AG04449 (cell line): Measurements from ENCODE around the gene AFDN.

Experiments used
- CTCF ChIA-PET: fragments of 350-600 bp; formaldehyde crosslinking; extraction: SDS; loops from one replicate; lab custom pipeline; 2021; ENCODE audit warnings: antibody characterized with exemption; lab: Yijun Ruan, JAX
- POLR2A ChIA-PET: fragments of 400-600, 350-600 bp; formaldehyde crosslinking; extraction: SDS; loops from one replicate; lab custom pipeline; 2020; ENCODE audit warnings: antibody characterized with exemption, inconsistent platforms; lab: Yijun Ruan, JAX
- DNase-seq: peaks from one replicate; pipeline ENCODE4 v3.0.0-alpha.2; 2010; ENCODE audit warnings: low read depth, low spot score
- H3K4me3 ChIP-seq: 2 replicates; pipeline ENCODE4 v1.5.1; 2011; ENCODE audit warnings: low read depth, mild to moderate bottlenecking, control low read depth, low read length
- TF ChIP-seq, protein P1 (sequence below): IDR thresholded peaks from one replicate; pipeline ENCODE4 v1.5.1; 2011; ENCODE audit warnings: mild to moderate bottlenecking, moderate library complexity, low read length, control low read depth, inconsistent platforms; ENCODE audit not compliant: insufficient read depth; ENCODE audit errors: missing control alignments

AFDN gene

DNA sequence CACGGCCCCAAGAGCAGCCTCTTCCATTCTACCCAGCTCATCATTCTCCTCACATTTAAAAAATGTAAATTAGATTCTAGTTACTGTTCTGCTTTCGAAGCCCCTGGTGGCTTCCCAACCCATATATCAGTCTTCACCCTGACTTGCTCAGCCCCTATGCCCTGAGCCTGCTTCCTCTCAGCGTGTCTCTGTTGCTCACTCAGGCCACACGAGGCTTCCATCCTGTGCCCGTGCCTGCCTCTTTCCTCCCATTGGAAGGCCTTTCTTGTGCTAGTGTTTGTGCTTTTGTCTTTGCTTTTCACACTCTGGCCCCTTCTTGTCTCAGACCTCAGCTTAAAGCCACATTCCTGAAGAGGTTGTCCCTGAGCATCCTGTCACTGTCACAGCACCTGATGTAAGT is 78.1 kb downstream of the AFDN start:
- DNase-seq = no peak
- ChIA-PET CTCF (interaction anchor here (1.1 to 1.8 kb wide), 2 partner anchors 10 to 223 kb away, joined by 3 read pairs; no protein-coding TSS in a partner anchor), POLR2A (no interaction called here)
- no peak overlapping the region for H3K4me3 ChIP-seq
- TF ChIP-seq, protein P1, sequence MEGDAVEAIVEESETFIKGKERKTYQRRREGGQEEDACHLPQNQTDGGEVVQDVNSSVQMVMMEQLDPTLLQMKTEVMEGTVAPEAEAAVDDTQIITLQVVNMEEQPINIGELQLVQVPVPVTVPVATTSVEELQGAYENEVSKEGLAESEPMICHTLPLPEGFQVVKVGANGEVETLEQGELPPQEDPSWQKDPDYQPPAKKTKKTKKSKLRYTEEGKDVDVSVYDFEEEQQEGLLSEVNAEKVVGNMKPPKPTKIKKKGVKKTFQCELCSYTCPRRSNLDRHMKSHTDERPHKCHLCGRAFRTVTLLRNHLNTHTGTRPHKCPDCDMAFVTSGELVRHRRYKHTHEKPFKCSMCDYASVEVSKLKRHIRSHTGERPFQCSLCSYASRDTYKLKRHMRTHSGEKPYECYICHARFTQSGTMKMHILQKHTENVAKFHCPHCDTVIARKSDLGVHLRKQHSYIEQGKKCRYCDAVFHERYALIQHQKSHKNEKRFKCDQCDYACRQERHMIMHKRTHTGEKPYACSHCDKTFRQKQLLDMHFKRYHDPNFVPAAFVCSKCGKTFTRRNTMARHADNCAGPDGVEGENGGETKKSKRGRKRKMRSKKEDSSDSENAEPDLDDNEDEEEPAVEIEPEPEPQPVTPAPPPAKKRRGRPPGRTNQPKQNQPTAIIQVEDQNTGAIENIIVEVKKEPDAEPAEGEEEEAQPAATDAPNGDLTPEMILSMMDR = no peak

DNA sequence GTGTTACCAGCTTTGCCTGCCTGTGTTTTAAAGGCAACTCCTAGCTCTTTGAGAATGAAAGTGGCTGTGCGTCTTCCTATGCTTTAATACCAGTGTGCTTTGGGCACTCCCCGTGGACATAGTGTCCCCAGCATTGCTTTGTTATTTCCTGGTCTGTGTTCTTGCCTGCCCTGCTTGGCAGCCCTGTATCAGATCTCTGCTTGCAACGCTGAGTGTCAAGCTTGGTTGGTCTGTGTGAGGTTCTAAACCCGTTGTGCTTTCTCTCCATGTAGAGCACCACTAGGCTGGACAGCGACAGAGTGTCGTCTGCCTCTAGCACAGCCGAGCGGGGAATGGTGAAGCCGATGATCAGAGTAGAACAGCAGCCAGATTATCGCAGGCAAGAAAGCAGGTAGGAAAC is 80.2 kb downstream of the AFDN start:
- DNase-seq = no peak
- H3K4me3 ChIP-seq = no peak overlapping the region
- CTCF ChIA-PET = interaction anchor here (2.5 kb wide), 1 partner anchor 226 kb away, joined by 9 read pairs; no protein-coding TSS in a partner anchor
- TF ChIP-seq, protein P1 = no peak
- POLR2A ChIA-PET = no interaction called here

DNA sequence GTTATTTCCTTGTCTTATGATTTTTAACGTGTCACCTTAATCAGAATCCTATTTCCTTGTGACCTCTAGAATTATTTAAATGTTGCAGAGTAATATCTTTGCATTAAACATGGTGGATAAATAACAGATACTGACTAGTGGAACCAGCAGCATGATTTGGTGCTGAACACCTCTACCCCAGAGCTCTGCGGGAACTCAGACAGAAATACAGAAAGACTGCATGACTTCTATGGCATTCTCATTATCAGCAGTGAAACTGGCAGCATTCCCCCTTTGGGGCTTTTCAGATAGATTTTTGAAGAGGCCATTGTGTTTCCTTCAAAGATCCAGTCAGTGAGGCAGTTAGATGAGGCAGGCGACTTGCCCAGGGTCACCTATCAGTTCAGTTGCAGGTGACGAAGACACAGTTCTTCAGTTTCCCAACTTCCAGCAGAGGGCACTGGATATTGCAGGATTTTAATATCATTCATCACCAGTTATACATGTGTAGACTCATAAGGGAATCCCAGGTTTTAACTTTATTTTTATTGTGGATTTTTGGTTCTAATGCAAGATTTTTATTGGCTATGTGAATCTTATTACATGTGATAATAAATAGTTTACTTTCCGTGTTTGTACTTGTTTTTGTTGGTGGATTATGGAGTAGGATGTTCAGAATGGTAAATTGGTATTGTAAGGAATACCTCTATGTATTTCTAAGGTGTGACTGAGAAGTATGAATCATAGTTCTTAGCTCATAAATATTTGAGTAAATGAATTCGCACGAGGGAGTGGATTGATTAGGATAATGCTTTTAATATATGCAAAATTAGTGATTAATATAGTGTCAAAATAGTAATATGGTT is 81.3 kb downstream of the AFDN start:
- ChIA-PET CTCF (interaction anchor here (0.5 to 2.5 kb wide), 5 partner anchors 8 to 225 kb away, joined by 3 to 9 read pairs (median 4); no protein-coding TSS in a partner anchor), POLR2A (no interaction called here)
- no peak overlapping the region for H3K4me3 ChIP-seq
- no peak for DNase-seq
- TF ChIP-seq, protein P1 = peak; percentile 45

DNA sequence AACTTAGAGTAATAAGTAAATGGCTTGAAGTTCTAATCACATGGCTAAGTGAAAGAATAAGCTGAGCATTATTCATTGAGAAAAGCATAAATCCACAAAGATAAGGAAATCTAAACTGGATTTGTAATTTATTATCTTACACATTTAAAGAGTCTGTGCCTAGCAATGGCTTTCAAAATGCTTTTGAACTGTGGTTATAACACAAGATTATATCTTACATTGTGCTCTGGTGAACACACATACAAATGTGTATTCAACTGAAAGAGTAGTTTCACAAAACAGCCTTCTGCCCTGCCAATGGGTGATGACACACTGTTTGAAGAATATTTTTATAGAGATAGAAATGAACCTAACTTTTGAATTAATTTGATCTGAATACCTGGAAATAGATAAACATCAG is 83.3 kb downstream of the AFDN start:
- no peak for DNase-seq
- POLR2A ChIA-PET = no interaction called here
- TF ChIP-seq, protein P1 = no peak
- H3K4me3 ChIP-seq = no peak overlapping the region
- CTCF ChIA-PET = interaction anchor here (1.6 kb wide), 1 partner anchor 10 kb away, joined by 7 read pairs; no protein-coding TSS in a partner anchor

DNA sequence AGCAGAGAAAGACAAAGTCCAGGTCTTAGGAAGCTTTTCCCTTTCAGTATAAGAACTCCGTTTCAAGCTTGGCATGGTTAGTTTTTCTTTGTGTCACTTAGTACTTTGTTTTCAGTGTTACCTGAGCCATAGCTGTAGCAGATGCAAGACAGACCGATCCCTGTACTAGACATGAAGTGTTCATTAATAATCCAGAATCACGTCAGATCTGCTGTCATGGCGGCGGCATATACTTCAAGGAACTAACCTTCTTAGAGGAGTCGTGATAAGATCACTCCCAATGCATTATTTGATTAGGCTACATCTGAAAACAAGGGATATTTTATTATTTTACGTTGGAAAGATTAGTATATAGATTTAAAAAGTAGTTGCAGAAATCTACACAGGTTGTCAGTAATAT is 83.9 kb downstream of the AFDN start:
- ChIA-PET POLR2A (no interaction called here), CTCF (interaction anchor here (0.7 to 1.6 kb wide), 5 partner anchors 11 to 221 kb away, joined by 3 to 7 read pairs (median 3); no protein-coding TSS in a partner anchor)
- no peak for DNase-seq
- TF ChIP-seq, protein P1 = no peak
- H3K4me3 ChIP-seq = no peak overlapping the region

DNA sequence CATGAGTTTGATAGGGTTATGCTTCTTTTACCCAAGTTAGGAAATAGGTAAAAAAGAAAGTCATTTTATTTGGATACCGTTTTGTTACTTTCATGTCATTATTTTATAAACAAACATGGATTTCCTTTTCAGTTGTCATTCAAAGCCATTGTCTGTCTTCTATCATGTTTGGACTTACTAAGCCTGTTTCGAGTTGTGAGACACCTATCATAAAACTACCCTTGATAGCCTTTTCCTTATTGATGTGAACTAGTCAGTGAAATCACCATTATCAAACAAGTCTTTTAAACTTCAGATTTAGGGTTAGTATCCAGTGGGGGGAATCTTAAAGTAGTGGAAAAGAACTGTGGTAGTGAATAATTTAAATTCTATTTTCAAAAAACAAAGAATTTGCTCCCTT is 85.8 kb downstream of the AFDN start:
- ChIA-PET POLR2A (no interaction called here), CTCF (no interaction called here)
- TF ChIP-seq, protein P1 = no peak
- H3K4me3 ChIP-seq = no peak overlapping the region
- no peak for DNase-seq
